H1 (cell line): ENCODE results near the gene PUSL1. TPM values are rescaled to one million over a fixed set of nuclear protein-coding genes. Genes with fewer than 3 reads are reported as not detected.

Source experiments
- CTCF ChIA-PET: fragments of 300-600 bp; sonication (Branson Sonifier 250); formaldehyde crosslinking; loops from one replicate; lab custom pipeline; 2021; ENCODE audit not compliant: partially characterized antibody; lab: Charles Lee
- POLR2A ChIA-PET: fragments of 300-600 bp; sonication (Branson Sonifier 250); formaldehyde crosslinking; loops from one replicate; lab custom pipeline; 2021; ENCODE audit warnings: inconsistent platforms; ENCODE audit not compliant: partially characterized antibody; lab: Charles Lee
- DNase-seq, 2 experiments: peaks; one replicate each; pipeline versions ENCODE4 v3.0.0 to v3.0.0-alpha.2; 2010 to 2022; ENCODE audit warnings: low spot score in 2 of 2, low read depth in 1 of 2, mixed read lengths in 1 of 2
- FAIRE-seq: peaks from 2 replicates; lab custom pipeline; 2011; peaks lifted over from hg19 to GRCh38; lab: Jason Lieb, UNC
- H2AFZ ChIP-seq: 2 replicates; pipeline ENCODE4 v1.8.1; 2012; ENCODE audit warnings: low read length, inconsistent platforms
- H2AK5ac ChIP-seq: 2 replicates; pipeline ENCODE4 v1.6.1; 2013; ENCODE audit warnings: low read depth, low read length
- H2BK120ac ChIP-seq: replicated peaks from 2 replicates; pipeline ENCODE3; 2013; ENCODE audit warnings: low read depth, low read length, inconsistent platforms
- H2BK12ac ChIP-seq: 2 replicates; pipeline ENCODE4 v1.6.1; 2013; ENCODE audit warnings: low read depth, low read length
- H2BK15ac ChIP-seq: 2 replicates; pipeline ENCODE4 v1.6.1; 2013; ENCODE audit warnings: low read length
- H2BK20ac ChIP-seq: 2 replicates; pipeline ENCODE4 v1.6.1; 2013; ENCODE audit warnings: low read length
- H2BK5ac ChIP-seq: 2 replicates; pipeline ENCODE4 v1.6.1; 2013; ENCODE audit warnings: low read depth, low read length
- H3K14ac ChIP-seq: 2 replicates; pipeline ENCODE4 v1.6.1; 2013; ENCODE audit warnings: inconsistent platforms; ENCODE audit not compliant: insufficient read length
- H3K18ac ChIP-seq: 2 replicates; pipeline ENCODE4 v1.6.1; 2013; ENCODE audit warnings: low read length; ENCODE audit errors: extremely low read depth
- H3K23ac ChIP-seq: 2 replicates; pipeline ENCODE4 v1.6.1; 2013; ENCODE audit warnings: inconsistent platforms; ENCODE audit not compliant: insufficient read length
- H3K23me2 ChIP-seq: 2 replicates; pipeline ENCODE4 v1.6.1; 2013; ENCODE audit warnings: low read depth, low read length
- H3K27ac ChIP-seq: 2 replicates; pipeline ENCODE4 v1.6.1; 2011; ENCODE audit warnings: low read depth, low read length, inconsistent platforms
- H3K27me3 ChIP-seq, 4 experiments: replicated peaks in 1 of 4; 1 replicate in 1 of 4; 2 replicates in 3 of 4; pipeline versions ENCODE4 v1.6.1 to v1.8.1; 2011 to 2013; ENCODE audit warnings: low read length in 3 of 4, mild to moderate bottlenecking in 3 of 4, inconsistent platforms in 2 of 4, mixed read lengths in 2 of 4, moderate library complexity in 1 of 4; ENCODE audit not compliant: control insufficient read depth in 3 of 4, insufficient read depth in 3 of 4; ENCODE audit errors: extremely low read depth in 1 of 4
- H3K36me3 ChIP-seq, 4 experiments: 2 replicates each; pipeline versions ENCODE4 v1.6.1 to v1.8.1; 2011 to 2013; ENCODE audit warnings: mild to moderate bottlenecking in 4 of 4, low read length in 3 of 4, moderate library complexity in 2 of 4, control low read depth in 1 of 4, inconsistent platforms in 1 of 4; ENCODE audit not compliant: insufficient read depth in 4 of 4, control insufficient read depth in 2 of 4
- H3K4ac ChIP-seq: replicated peaks from 2 replicates; pipeline ENCODE3; 2013; ENCODE audit warnings: low read length, low read depth, mixed read lengths, inconsistent platforms; ENCODE audit not compliant: insufficient read length
- H3K4me1 ChIP-seq, 4 experiments: replicated peaks in 1 of 4; 1 replicate in 1 of 4; 2 replicates in 3 of 4; pipeline versions ENCODE4 v1.6.1 to v1.8.1; 2011 to 2013; ENCODE audit warnings: low read length in 3 of 4, inconsistent platforms in 2 of 4, mixed read lengths in 1 of 4; ENCODE audit not compliant: insufficient read depth in 4 of 4, control insufficient read depth in 3 of 4
- H3K4me2 ChIP-seq, 2 experiments: 2 replicates each; pipeline versions ENCODE4 v1.6.1 to v1.8.1; 2011 to 2013; ENCODE audit warnings: low read depth in 2 of 2, low read length in 2 of 2, control low read depth in 1 of 2, inconsistent platforms in 1 of 2, mild to moderate bottlenecking in 1 of 2; ENCODE audit not compliant: insufficient read depth in 1 of 2
- H3K4me3 ChIP-seq, 4 experiments: fragments of 200-600, 300-600 bp in 1 of 4; sonication (generic), shearing (Covaris generic), sonication (Bioruptor Twin) in 1 of 4; 2 replicates each; pipeline versions ENCODE4 v1.5.1 to v1.8.1; 2011 to 2016; ENCODE audit warnings: low read length in 4 of 4, low read depth in 3 of 4, control low read depth in 2 of 4, inconsistent platforms in 2 of 4, mild to moderate bottlenecking in 2 of 4, mixed read lengths in 1 of 4, moderate library complexity in 1 of 4; ENCODE audit not compliant: insufficient read depth in 2 of 4; ENCODE audit errors: extremely low read depth in 1 of 4
- H3K56ac ChIP-seq: replicated peaks from 2 replicates; pipeline ENCODE3; 2013; ENCODE audit warnings: low read depth, mild to moderate bottlenecking, mixed read lengths, low read length, inconsistent platforms; ENCODE audit not compliant: insufficient read length
- H3K79me1 ChIP-seq: 2 replicates; pipeline ENCODE4 v1.6.1; 2013; ENCODE audit warnings: low read depth, low read length, control low read depth
- H3K79me2 ChIP-seq, 2 experiments: 2 replicates each; pipeline versions ENCODE4 v1.6.1 to v1.8.1; 2012 to 2013; ENCODE audit warnings: low read length in 2 of 2, mild to moderate bottlenecking in 2 of 2, inconsistent platforms in 1 of 2; ENCODE audit not compliant: insufficient read depth in 2 of 2, control insufficient read depth in 1 of 2
- H3K9ac ChIP-seq, 4 experiments: replicated peaks in 1 of 4; 1 replicate in 1 of 4; 2 replicates in 3 of 4; pipeline versions ENCODE4 v1.6.1 to v1.8.1; 2011 to 2013; ENCODE audit warnings: low read depth in 3 of 4, low read length in 3 of 4, control low read depth in 2 of 4, mild to moderate bottlenecking in 2 of 4, moderate library complexity in 2 of 4, inconsistent platforms in 1 of 4; ENCODE audit errors: extremely low read depth in 1 of 4
- H3K9me3 ChIP-seq, 2 experiments: 2 replicates each; pipeline versions ENCODE4 v1.6.1 to v1.8.1; 2012 to 2013; ENCODE audit warnings: mild to moderate bottlenecking in 2 of 2, moderate library complexity in 2 of 2, control low read depth in 1 of 2, inconsistent platforms in 1 of 2, low read depth in 1 of 2, low read length in 1 of 2, mixed read lengths in 1 of 2; ENCODE audit not compliant: insufficient read depth in 2 of 2
- H4K20me1 ChIP-seq, 2 experiments: replicated peaks in 1 of 2; 2 replicates each; pipeline versions ENCODE3 to v1.8.1; 2011 to 2013; ENCODE audit warnings: inconsistent platforms in 2 of 2, low read length in 2 of 2, mild to moderate bottlenecking in 1 of 2; ENCODE audit not compliant: insufficient read depth in 2 of 2, control insufficient read depth in 1 of 2
- H4K5ac ChIP-seq: 2 replicates; pipeline ENCODE4 v1.6.1; 2013; ENCODE audit warnings: low read length, low read depth, mixed read lengths, inconsistent platforms; ENCODE audit not compliant: insufficient read length
- H4K8ac ChIP-seq: 2 replicates; pipeline ENCODE4 v1.8.0; 2013; ENCODE audit warnings: mild to moderate bottlenecking, moderate library complexity, low read length, inconsistent platforms; ENCODE audit not compliant: insufficient read depth; ENCODE audit errors: extremely low read depth
- H4K91ac ChIP-seq: replicated peaks from 2 replicates; pipeline ENCODE3; 2013; ENCODE audit warnings: low read length, mixed read lengths, inconsistent platforms; ENCODE audit not compliant: insufficient read length
- GTF2F1 ChIP-seq: IDR thresholded peaks from 2 replicates; pipeline ENCODE4 v1.6.1; 2012; ENCODE audit warnings: low read depth, low read length, improper control_type of control experiment, borderline replicate concordance
- KDM1A ChIP-seq: fragments of 200-600, 300-600 bp; sonication (generic); IDR thresholded peaks from 2 replicates; pipeline ENCODE4 v1.7.1; 2016; ENCODE audit warnings: mild to moderate bottlenecking, low read length, borderline replicate concordance
- MAFK ChIP-seq: IDR thresholded peaks from 2 replicates; pipeline ENCODE4 v1.6.1; 2012; ENCODE audit warnings: low read depth, mild to moderate bottlenecking, improper control_type of control experiment, low read length
- PHF8 ChIP-seq: fragments of 200-600 bp; sonication (generic); conservative IDR thresholded peaks from 2 replicates; pipeline ENCODE4 v1.7.1; 2012; ENCODE audit warnings: low read depth, mild to moderate bottlenecking, inconsistent platforms, low read length, moderate library complexity
- RFX5 ChIP-seq: IDR thresholded peaks from 2 replicates; pipeline ENCODE4 v1.6.1; 2011; ENCODE audit warnings: low read depth, low read length, improper control_type of control experiment, borderline replicate concordance
- SIN3A ChIP-seq, 2 experiments: IDR thresholded peaks in 1 of 2; conservative IDR thresholded peaks in 1 of 2; 2 replicates each; pipeline ENCODE4 v1.6.1; 2011 to 2012; ENCODE audit warnings: low read length in 2 of 2, improper control_type of control experiment in 1 of 2, low read depth in 1 of 2, mild to moderate bottlenecking in 1 of 2
- WGBS, 2 experiments: shearing (Covaris generic) in 1 of 2; methylation state at CpG; one replicate each; pipeline versions ENCODE4 v1.1.6 to v1.1.7; 2013 to 2015; ENCODE audit warnings: low lambda C conversion rate in 2 of 2, mixed read lengths in 2 of 2, inconsistent platforms in 1 of 2, low coverage in 1 of 2, missing lambda C conversion rate in 1 of 2; ENCODE audit not compliant: insufficient replicate concordance in 2 of 2, insufficient coverage in 1 of 2, insufficient read length in 1 of 2; ENCODE audit errors: extremely low coverage in 1 of 2, missing lambda C conversion rate in 1 of 2; 5-methylcytosine and 5-hydroxymethylcytosine counted together
- long read RNA-seq, 2 experiments: library from RNA in 1 of 2; library from capped mRNA in 1 of 2; stranded (forward); transcript quantifications; one replicate each; pipeline ENCODE4 v2.0.0, GENCODE V29; 2021; ENCODE audit warnings: inconsistent platforms in 1 of 2
- polyA minus RNA-seq, 3 experiments: library from RNA; depleted of rRNA, polyadenylated mRNA; stranded (reverse); fragments of >200 nt; gene quantifications; 1 replicate in 2 of 3; 2 replicates in 1 of 3; pipeline ENCODE4 v1.2.3, GENCODE V29; 2011
- polyA plus RNA-seq, 7 experiments: library from polyadenylated mRNA; depleted of rRNA in 3 of 7; stranded (reverse) in 5 of 7; unstranded in 2 of 7; fragments of >200 nt in 5 of 7; fragments of 200-250 nt in 2 of 7; gene quantifications; 1 replicate in 5 of 7; 2 replicates in 1 of 7; 4 replicates in 1 of 7; pipeline versions ENCODE4 v1.2.1 to v1.2.3, GENCODE V29; 2011 to 2013; ENCODE audit warnings: missing spikeins in 2 of 7, mixed read lengths in 2 of 7
- total RNA-seq: library from RNA; stranded (reverse); fragmentation: NEBNext Ultra II Directional; extraction: Animal tissue kit (Norgen Biotek cat#: 25700); gene quantifications from 2 replicates; pipeline ENCODE4 v1.2.1, GENCODE V29; 2021

The PUSL1 gene, protein sequence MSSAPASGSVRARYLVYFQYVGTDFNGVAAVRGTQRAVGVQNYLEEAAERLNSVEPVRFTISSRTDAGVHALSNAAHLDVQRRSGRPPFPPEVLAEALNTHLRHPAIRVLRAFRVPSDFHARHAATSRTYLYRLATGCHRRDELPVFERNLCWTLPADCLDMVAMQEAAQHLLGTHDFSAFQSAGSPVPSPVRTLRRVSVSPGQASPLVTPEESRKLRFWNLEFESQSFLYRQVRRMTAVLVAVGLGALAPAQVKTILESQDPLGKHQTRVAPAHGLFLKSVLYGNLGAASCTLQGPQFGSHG
- total RNA-seq (38.8 and 40.1 TPM in 2 replicates), polyA plus RNA-seq (2011; rRNA removed) (87.4 and 108 TPM in 2 replicates), polyA minus RNA-seq (2011; rRNA and poly(A)+ RNA removed) (8.7 and 9.3 TPM in 2 replicates)
- 56.9 TPM for polyA plus RNA-seq (2011; cell fraction: cytosol; rRNA removed)
- polyA plus RNA-seq (2011; cell fraction: nucleus; rRNA removed): 65.9 TPM
- polyA plus RNA-seq (2012, experiment 1 of 2): 19.3 to 37.6 TPM (median 34.0 TPM) in 4 replicates
- polyA plus RNA-seq (2012, experiment 2 of 2): 38.4 TPM
- polyA plus RNA-seq (2013, experiment 1 of 2): 27.2 TPM
- 25.7 TPM for polyA plus RNA-seq (2013, experiment 2 of 2)
- polyA minus RNA-seq (2011; cell fraction: cytosol; rRNA and poly(A)+ RNA removed): 14.0 TPM
- polyA minus RNA-seq (2011; cell fraction: nucleus; rRNA and poly(A)+ RNA removed): 30.1 TPM
- long read RNA-seq, experiment 1, transcript PUSL1-201 (8 exons, 1,287 nt): major isoform, 13 of 29 reads
- long read RNA-seq, experiment 1, partial matches to known transcripts: 9 of 29 reads
- long read RNA-seq, experiment 1, other reads (novel, unspliced or antisense): 7 of 29 reads
- long read RNA-seq, experiment 2: 0 reads

DNA sequence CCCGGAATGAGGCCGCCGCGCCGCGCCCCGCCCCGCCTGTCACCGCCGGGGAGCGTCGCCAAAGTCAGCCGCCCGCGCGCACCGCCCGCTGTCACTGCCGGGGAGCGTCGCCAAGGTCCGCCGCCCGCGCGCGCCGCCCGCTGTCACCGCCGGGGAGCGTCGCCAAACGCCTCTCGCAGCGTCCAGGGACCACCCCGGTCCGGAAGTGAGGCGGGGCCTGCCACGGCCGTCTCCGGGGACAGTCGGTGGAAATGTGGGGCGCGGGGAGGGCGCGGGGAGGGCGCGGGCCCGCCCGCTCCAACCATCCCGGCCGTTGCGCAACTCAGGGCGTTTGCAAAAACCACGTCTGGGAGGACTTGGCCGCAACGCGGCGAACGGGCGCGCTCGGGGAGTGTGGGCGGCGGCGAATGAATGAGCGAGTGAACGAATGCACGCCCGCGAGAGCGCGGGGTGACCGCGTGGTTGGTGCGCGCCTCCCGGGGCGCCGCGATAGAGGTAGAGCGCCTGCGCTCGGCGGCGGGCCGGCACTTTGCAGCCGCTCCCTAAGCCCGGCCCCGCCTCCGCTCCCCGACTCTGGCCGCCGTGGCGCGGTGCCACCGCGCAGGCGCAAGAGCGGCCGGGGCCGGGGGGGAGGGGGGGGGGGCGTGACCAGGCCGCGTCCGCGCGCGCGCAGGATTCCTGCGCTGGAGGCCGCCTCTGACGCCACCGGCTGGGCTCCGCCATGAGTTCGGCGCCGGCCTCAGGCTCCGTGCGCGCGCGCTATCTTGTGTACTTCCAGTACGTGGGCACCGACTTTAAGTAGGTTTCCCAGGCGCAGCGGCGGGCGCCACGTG is at the start of gene PUSL1, which contains the start of gene ACAP3:
TSS of gene PUSL1 (plus strand) at position 675 of the 833 bp plus-strand sequence. CDS start at position 722, 47 bp downstream.
TSS of gene ACAP3 (minus strand) at position 8 of the 833 bp plus-strand sequence. CDS start 115 bp downstream, outside the sequence.
- H3K4me1 ChIP-seq: peaks cover 0 to 40% (median 31%) of the 10 kb centered on the region in 4 experiments; a peak in 6 of 7 replicates
- H4K91ac ChIP-seq: peak within 1 kb of the TSS; percentile 85
- peak within 1 kb of the TSS; percentile 70; the same call in 1 of the 2 replicates for H2AFZ ChIP-seq
- H3K23ac ChIP-seq: peak within 1 kb of the TSS; percentile 59
- H3K27me3 ChIP-seq: peaks cover 0 to 4% (median 1%) of the 10 kb centered on the region in 4 experiments; a peak in 1 of 7 replicates
- H3K79me1 ChIP-seq: peaks cover 4% of the 10 kb centered on the region
- no peak within 1 kb of the TSS; the same call in 1 of the 2 replicates for H3K27ac ChIP-seq
- H3K23me2 ChIP-seq: peaks cover 21% of the 10 kb centered on the region; the same call in 1 of the 2 replicates
- H2BK5ac ChIP-seq: peak within 1 kb of the TSS; percentile 66; the same call in 1 of the 2 replicates
- H2BK20ac ChIP-seq: no peak within 1 kb of the TSS
- WGBS, 2 experiments: 1% methylated on average over 64 of the region's 131 CpGs; no CpG with 5 or more reads in 1 of the 2 experiments
- DNase-seq (peak in 1 of 2 experiments; percentile 87), FAIRE-seq (no peak)
- no peak within 1 kb of the TSS for H2AK5ac ChIP-seq
- H4K8ac ChIP-seq: no peak within 1 kb of the TSS; the same call in none of the 2 replicates
- H4K5ac ChIP-seq: peak within 1 kb of the TSS; percentile 83
- H3K4ac ChIP-seq: peak within 1 kb of the TSS; percentile 69
- ChIA-PET POLR2A (no interaction called here), CTCF (interaction anchor here (0.8 kb wide), 1 partner anchor 16 kb away, joined by 3 read pairs; no protein-coding TSS in a partner anchor)
- H3K4me3 ChIP-seq: peak within 1 kb of the TSS; percentile 77 to 98 (median 87)
- H3K56ac ChIP-seq: peak within 1 kb of the TSS; percentile 46
- peak within 1 kb of the TSS; percentile 75; the same call in 1 of the 2 replicates for H2BK12ac ChIP-seq
- H2BK15ac ChIP-seq: 0 out of 2 replicates have a peak within 1 kb of the TSS, but pooled peaks have one; percentile 21
- H3K36me3 ChIP-seq: peaks cover 5 to 25% (median 18%) of the 10 kb centered on the region in 4 experiments; a peak in 7 of 8 replicates
- H3K9ac ChIP-seq: peak within 1 kb of the TSS; percentile 45 to 71 (median 60); a peak in 6 of 7 replicates
- H3K18ac ChIP-seq: peak within 1 kb of the TSS; percentile 60
- no peaks in the 10 kb centered on the region for H3K9me3 ChIP-seq
- H3K14ac ChIP-seq: no peak within 1 kb of the TSS
- H3K4me2 ChIP-seq: peak within 1 kb of the TSS; percentile 66 to 95
- H2BK120ac ChIP-seq: no peak within 1 kb of the TSS
- peaks cover 0 to 6% of the 10 kb centered on the region in 2 experiments; a peak in 1 of 4 replicates for H3K79me2 ChIP-seq
- peaks cover 5 to 28% of the 10 kb centered on the region in 2 experiments for H4K20me1 ChIP-seq
- TF ChIP-seq SIN3A (conservative IDR thresholded peaks at IDR 0.05 in 1 of 2, IDR thresholded peaks at IDR 0.05 in 1 of 2; ENCODE audit: low read depth in 1 of 2, low read length in 2 of 2) (peak; percentile 62 to 97; a peak in 2 of 4 replicates), PHF8 (peak; percentile 13), GTF2F1 (no peak), RFX5 (no peak), MAFK (no peak), KDM1A (no peak)
